AG09319 (cell line): ENCODE data around the gene GALNT16.
"Not testable (repeated sequence)": the region's sequence is repeated elsewhere in the genome, so short reads cannot be mapped to it uniquely, and the experiment has no call there.

Source experiments
- DNase-seq: peaks from one replicate; pipeline ENCODE4 v3.0.0-alpha.2; 2010; ENCODE audit warnings: low read depth; ENCODE audit errors: extremely low read depth
- CTCF ChIP-seq: IDR thresholded peaks from 2 replicates; pipeline ENCODE4 v1.5.1; 2011; ENCODE audit warnings: low read depth, mild to moderate bottlenecking, inconsistent platforms, low read length, moderate library complexity

GALNT16 gene

GRCh38 chr14:69375182-69375581 is 115.2 kb downstream of the GALNT16 start:
- no peak for TF ChIP-seq CTCF

GRCh38 chr14:69375722-69376121 is 115.8 kb downstream of the GALNT16 start:
- no peak for TF ChIP-seq CTCF
- DNase-seq = no peak

More at GRCh38 chr14:69375182-69375581, 115.2 kb downstream of the GALNT16 start:
- no peak for DNase-seq

DNA sequence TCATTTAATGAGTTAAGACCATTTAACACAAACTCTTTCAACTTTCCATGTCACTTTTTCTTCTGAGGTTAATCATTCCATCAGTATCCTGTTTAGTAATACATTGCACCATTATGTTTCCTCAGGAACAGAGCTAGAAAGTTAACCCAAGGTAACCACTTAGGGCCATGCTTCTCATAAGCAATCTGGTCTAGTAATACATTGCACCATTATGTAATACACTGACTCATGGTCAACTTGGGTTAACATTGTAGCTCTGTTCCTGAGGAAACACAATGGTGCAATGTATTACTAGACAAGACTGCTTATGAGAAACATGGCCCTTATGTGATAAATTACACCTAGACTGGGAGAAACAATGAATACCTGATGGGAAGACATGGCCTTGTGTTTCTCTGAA is 116.5 kb downstream of the GALNT16 start:
- TF ChIP-seq CTCF = no peak
- DNase-seq = no peak

DNA sequence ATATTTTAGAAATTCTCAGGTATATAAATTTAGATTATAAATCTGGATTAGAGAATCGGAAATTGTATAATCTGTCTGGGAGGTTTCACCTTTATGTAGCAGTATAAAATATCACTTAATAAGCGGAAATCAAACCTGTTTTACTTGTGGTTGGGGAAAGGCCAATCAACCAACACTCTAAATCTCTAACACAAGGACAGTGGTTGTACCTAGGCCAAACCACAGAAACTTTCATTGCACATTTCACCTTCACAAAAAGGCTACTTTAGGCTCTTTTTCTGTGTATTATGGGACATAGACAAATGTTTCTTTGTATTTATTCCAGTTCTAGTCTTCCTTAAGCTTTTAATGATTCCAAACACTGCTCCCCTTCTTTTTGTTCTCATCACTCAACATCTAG is 118.3 kb downstream of the GALNT16 start:
- no peak for TF ChIP-seq CTCF
- no peak for DNase-seq

- no peak for DNase-seq
- no peak for TF ChIP-seq CTCF
Measured at GRCh38 chr14:69387311-69387710, 127.4 kb downstream of the GALNT16 start.

DNA sequence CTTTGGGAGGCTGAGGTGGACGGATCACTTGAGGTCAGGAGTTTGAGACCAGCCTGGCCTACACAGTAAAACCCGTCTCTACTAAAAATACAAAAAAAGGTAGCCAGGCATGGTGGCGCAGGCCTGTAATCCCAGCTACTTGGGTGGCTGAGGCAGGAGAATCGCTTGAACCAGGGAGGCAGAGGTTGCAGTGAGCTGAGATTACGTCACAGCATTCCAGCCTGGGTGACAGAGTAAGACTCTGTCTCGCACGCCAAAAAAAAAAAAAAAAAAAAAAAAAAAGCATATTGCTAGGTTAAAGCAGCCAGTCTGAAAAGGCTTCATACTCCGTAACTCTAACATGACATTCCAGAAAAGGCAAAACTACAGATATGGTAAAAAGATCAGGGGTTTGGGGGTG is 131.4 kb downstream of the GALNT16 start:
- not testable (repeated sequence) for DNase-seq

DNA sequence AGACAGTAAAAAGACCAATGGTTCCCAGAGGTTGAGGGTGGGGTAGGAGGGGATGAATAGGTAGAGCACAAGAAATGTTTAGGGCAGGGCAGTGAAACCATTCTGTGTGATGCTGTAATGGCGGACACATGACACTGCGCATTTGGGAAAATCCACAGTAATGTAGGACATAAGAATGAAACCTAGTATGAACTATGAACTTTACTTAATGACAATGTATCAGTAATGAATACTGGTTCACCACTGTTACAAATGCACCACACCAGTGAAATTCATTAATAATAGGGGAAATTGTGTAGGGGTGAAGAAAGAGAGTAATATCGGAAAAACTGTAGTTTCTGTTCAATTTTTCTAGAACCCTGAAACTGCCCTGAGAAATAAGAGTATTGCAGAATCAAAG is 132.5 kb downstream of the GALNT16 start:
- DNase-seq = no peak
- TF ChIP-seq CTCF = no peak

- TF ChIP-seq CTCF = no peak
- DNase-seq = peak; percentile 32
Measured at GRCh38 chr14:69395929-69396328, 136.0 kb downstream of the GALNT16 start.
